GM19463 (cell line): ENCODE results near the gene BBS2.
"Not testable (repeated sequence)": the region's sequence is repeated elsewhere in the genome, so short reads cannot be mapped to it uniquely, and the experiment has no call there.

Source experiments
- ATAC-seq: cut with Tn5 transposase; IDR thresholded peaks from one replicate; pipeline ENCODE4 v1.9.1; 2021; ENCODE audit warnings: mild to moderate bottlenecking, moderate library complexity; ENCODE audit not compliant: unreplicated experiment

Gene BBS2

DNA sequence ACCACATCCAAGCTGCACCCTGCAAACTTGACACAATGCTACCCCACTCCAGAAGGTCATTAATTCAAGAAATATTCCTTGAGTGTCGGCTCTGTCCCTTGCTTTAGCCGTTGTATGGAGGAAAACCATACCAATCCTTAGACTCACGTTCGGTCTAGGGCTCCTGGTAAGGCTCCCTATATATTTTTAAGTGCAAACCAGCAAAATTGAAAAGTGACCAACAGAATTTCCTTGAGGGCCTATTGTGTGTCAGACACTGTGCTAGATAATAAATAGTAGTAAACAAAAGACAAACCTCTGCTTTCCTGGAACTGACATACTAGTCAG, 390 bp upstream of the BBS2 start:
- ATAC-seq: no peak

DNA sequence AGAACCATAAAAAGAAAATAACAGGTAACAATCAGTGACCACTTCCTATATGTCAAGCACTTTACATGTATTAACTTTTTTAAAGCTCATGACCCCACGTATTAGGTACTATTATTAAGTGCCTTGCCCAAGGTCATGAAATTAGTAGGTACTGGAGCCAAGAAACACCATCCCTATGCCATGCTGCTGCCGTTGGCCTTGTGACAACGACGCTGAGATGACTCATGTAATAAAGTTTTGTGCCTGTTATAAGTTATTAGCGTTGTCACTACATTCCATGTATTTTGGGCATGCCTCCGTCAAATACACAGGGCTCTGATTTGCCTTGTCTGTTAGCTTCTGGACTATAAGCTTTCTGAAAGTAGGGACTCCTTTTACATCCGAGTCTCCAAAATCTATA, 1.4 kb downstream of the BBS2 start:
- no peak for ATAC-seq

DNA sequence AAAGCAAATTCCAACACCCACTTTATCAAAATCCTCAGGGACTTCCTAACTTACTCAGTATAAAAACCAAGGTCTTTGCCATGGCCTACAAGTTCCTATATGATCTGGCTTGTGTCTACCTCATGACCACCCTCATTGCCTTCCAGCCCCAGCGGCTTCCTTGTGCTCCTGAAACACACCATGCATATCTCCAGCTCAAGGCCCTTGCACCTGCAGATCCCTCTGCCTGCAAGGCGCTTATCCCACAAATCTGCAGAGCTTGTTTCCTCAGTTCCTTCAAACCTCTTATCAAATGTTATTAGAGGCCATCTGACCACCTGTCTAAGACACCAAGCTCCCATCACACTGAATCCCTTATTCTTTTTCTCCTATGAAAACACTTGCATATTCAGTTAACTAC, 2.6 kb downstream of the BBS2 start:
- no peak for ATAC-seq

DNA sequence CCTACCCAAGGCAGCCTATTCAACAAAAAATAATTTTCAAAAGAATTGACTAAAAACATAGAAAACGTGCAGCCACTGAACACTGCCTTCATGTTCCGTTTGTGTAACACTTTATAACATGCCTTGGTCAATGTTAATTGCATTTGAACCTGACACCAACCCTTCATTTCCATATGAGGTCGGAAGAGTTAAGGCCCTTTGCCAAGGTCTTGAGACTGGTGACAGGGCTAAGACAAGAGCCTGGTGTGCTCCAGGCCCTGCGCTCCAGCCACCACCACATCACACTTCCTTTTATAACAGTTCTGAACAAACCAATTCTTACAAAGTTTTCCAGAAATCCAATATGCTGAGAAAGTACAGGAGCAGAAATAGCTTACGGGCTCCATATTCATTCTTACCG, 4.2 kb downstream of the BBS2 start:
- ATAC-seq: no peak

DNA sequence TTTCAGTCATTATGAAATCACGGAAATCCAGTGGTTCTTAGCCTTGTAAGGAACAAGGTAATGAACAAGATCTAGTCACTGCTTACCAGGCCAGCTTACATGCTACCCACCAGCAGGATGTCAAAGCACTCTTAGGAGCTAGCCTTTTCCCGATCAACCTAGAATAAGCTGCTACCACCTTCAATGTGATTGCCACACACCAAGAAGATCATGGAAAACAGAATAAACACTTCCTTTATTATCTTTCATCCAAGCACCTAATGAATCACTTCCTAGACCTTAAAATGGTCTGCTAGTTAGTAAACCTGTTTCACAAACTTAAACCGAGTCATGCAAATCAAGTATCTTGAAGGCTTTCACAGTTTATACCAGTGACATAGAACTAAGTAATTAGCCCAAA, 5.0 kb downstream of the BBS2 start:
- ATAC-seq: no peak

DNA sequence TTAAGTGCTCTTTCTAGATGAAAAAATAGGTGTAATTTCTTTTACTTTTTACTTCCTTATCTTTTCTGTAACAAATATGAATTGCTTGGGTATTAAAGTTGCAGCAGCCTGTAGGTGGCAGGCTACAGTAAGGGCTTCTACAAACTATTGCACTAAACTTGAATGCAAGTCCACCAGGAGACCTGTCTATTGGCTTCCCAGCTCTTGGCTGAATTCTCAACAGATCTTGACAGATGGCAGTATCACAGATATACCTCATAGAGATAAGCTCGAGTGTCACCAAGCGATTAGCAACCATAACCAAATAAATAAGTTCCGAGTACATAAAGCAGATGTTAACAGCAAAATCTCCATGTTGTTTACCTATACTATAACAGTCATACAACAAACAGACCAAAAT, 5.9 kb downstream of the BBS2 start:
- no peak for ATAC-seq

DNA sequence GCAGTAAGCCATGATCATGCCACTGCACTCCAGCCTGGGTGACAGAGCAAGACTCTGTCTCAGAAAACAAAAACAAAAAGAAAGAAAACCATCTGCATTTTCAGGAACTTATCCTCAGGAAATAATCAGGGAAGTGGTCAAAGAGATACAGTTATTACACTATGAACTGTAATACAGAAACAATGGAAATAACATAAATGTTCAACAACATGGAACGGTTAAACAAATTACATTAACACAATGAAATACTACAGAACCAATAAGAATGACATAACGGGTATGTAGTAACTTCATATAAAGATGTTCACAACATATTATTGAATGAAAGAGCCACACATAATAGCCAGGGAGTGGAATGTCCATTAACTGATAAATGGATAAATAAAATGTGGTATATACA, 6.7 kb downstream of the BBS2 start:
- no peak for ATAC-seq

DNA sequence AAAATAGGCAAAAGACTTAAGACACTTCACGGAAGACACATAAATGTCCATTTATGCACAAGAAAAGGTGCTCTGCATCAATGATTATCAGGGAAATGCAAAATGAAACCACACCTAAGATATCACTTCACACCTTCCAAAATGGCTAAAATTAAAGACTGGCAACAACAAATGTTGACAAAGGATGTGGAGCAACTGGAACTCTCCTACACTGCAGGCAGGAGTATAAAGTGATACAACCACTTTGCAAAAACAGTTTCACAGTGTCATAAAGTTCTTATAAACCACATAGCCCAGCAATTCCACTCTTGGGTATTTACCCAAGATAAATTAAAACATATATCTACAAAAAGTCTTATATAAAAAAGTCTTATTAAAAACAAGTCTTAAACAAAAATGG, 7.8 kb downstream of the BBS2 start:
- ATAC-seq: no peak

DNA sequence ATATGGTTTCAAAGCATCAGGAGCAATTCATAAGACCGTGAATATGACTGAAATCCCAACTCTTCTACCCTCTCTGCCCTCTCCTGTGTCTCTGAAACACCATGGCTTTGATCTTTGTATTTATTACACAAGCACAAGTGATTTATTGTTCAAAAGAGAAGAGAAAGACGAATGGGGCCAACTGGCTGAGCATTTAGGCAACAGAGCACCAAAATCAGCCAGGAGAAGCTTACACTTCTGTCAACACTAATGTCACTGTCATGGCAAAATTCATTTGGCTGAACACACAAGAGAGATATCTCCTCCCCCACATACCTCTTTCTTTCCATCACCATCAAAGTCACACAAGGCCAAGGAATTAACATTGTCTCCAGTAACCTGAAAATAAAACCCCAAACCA, 9.3 kb downstream of the BBS2 start:
- ATAC-seq: no peak

DNA sequence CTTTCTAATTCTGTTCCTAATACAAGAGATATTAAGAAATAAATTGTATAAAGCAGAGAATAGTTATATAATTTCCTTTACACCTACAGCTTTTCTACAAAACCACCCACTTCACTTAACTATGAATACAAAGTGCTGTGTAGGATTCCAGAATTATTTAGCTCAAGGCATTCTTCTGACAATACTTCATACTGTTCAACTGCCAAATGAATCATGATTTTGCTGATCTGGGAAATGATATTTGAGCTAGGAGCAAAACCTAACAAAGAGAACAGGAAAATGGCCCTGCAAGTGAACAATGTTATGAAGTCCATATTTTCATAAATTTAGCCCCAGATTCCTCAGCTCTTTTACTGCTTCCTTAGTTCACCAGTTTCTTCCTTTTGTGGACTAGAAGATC, 12.9 kb downstream of the BBS2 start:
- ATAC-seq: no peak

DNA sequence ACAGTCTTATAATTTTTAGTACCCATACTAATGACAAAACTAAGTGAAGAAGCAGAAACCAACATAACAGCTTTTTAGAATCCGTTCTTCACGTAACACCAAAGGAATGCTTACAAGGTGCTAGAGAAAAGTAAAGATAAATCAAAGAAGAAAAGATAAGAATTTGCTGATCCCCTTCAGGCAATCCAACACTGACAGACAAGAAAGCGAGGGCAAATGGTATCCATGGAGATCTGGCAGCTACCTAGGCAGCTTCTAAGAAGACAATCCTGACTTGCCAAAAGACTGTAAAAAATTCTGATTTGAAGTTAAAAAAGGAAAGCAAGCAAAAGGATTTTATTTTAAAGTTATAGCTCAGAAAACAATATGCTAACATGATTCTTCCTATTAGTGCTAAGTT, 14.6 kb downstream of the BBS2 start:
- ATAC-seq: no peak

DNA sequence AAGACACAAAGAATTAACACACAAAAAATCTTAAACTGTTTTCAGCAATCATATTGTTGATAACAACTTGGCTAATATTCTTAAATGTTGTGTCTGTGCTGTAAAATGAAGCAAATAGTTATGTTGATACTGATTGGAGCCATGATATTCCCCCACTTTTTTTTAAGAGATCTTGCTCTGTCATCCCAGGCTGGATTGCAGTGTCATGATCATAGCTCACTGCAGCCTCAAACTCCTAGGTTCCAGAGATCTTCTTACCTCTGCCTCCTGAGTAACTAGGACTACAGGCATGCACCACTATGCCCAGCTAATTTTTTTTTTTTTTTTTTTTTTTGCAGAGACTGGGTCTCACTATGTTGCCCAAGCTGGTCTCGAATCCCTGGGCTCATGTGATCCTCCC, 26.0 kb downstream of the BBS2 start:
- ATAC-seq: no peak

DNA sequence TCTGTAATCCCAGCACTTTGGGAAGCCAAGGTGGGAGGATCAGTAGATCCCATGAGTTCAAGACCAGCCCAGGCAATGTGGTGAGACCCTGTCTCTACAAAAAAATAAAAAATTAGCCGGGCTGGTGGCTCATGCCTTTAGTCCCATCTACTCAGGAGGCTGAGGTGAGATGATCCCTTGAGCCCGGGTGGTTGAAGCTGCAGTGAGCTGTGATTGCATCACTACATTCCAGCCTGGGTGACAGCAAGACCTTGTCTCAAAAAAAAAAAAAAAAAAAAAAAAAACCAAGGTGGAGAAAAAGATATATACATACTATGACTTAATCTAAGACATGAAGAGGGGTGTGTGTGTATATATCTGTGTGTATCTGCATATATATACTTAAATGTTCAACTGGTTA, 26.7 kb downstream of the BBS2 start:
- ATAC-seq: no peak

DNA sequence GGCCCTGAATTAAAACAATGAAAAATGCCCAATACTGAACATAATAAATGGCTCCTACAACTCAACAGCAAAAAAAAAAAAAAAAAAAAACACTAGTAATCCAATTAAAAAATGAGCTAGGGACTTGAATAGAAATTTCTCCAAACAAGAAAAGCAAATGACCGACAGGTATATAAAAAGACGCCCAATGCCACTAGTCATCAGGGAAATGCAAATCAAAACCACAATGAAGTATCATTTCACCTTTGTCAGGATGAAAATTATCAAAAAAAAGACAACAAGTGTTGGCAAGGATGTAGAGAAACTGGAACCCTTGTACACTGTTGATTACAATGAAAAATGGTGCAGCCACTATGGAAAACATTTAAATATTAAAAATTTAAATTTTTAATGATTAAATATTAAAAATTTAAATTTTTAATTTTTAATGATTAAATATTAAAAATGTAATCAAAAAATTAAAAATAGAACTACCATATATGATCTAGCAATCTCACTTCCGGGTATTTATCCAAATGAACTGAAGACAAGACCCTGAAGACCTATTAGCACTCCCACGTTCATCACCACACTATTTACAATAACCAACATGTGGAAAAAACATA, 28.1 kb downstream of the BBS2 start:
- no peak for ATAC-seq

DNA sequence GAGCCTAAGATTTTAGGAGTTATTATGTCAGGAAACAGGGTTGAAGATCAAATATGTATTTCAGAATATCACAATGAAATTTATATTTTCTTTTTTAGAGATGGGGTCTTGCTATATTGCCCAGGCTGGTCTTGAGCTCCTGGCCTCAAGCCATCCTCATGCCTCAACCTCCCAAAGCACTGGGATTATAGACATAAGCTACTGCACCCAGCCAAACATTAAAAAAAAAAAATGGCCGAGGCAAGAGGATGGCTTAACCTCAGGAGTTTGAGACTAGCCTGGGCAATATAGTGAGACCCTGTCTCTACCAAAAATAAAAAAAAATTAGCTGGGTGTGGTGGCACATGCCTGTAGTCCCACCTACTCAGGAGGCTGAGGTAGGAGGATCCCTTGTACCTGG, 31.0 kb downstream of the BBS2 start:
- not testable (repeated sequence) for ATAC-seq

DNA sequence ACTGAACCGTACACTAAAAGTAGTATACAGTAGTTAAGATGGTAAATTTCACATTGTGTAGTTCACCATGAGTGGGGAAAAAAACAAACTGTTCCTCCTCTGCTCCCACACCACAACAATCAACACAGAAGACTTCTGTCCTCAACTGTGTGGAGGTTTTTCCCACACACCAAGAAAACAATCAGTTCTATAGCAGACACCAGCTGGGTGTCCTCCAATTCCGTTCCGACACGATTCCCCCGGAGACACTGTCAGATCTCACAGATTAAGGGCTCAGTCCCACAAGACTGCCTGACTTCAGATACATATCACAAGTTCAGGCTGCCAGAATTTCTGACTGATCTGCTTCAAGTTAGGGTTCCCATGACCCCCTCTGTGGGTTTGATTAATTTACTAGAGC, 31.8 kb downstream of the BBS2 start:
- no peak for ATAC-seq

DNA sequence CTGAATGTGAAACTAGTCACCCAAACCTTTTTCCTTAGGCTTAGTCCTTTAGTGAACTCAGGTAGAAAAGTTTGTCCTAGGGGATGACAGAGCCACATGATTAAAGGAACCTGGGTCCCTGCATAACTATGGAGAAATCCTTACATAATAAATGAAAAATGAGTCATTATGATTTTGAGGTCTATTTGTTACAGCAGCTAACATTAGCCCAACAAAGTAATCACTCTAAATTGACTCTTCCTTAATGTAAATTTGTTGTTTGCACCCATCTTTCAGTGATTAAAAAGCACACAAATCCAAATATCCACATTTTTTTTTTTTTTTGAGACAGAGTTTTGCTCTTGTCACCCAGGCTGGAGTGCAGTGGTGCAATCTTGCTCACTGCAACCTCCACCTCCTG, 36.4 kb downstream of the BBS2 start:
- no peak for ATAC-seq

DNA sequence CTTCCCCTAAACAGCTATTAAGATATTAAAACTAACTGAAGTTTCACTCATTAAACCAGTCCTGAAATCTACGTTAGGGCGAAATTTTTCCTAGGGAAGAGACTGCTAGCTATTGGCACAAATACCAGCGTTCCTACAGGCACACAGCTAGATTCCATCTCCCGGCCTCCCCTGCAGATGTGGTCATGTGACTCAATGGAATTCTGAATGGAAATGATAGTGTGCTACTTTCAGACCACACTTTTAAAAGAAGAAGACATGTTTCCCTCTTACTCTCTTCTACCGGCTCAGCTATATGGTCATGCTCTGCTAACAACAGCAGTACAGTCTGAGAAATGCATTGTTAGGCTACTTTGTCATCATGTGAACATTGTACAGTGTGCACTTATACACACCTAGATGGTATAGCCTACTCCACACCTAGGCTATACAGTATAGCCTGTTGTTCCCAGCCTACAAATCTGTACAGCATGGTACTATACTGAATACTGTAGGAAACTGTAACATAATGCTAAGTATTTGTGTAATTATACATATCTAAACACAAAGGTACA, 37.1 kb downstream of the BBS2 start:
- no peak for ATAC-seq

DNA sequence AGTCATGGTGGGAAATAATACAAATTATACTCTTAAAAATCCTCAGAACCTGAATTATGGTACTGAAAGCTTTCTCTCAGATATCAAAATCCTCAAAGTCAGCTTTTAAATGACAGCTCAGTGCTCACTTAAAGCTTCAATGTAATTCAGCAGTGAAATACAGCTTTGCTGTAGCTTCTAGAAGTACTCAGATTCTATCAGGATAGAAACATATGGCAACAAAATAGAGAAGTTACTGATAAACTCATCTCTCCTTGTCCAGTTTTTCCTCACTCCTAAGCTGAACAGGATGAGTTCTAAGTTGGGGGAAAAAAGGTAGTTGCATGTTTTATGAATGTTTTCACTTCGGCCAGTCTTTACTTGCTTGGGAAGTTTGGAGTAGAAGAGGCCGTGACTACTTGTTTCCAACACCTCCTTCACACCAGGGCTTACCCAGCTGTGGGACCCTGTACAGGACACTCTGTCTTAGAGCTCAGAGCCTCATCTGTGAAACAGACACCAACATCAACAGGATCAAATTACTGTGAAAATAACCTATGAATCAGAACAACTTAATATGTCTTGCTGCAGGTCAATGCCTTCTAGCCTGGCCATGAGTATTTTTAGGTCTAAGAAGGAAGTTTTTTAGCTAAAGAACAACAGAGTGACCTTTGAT, 38.2 kb downstream of the BBS2 start:
- no peak for ATAC-seq

DNA sequence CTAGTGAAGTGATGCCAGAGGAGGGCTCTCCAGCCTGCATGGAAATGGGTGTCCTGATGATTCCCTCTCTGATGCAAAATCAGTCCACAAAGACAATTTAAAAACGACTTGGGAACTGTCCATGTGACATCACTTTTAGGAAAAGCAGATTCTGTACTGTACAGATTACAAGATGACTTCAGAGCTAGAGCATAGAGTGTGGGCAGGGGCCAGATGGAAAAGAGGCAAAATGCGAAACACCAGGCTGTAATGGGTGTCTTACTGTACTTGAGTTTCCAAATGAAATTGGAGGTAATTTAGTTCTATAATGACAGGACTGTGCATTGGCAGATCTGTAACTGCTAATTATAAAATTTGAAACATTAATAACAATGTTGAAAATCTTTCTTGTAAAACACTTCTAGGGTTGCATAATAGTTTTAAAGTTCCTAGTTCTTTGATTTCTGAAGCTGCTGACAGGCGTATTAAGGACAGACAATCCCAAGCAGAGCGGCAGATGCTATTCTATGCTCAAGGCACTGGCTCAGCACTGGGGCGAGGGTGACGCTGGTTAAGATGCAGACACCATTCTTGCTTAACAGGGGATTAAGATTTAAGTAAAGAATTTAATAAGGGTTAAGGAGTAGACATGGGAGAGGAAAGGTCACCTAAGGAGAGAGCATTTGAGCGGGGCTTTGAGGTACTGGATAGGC, 38.9 kb downstream of the BBS2 start:
- ATAC-seq: no peak

DNA sequence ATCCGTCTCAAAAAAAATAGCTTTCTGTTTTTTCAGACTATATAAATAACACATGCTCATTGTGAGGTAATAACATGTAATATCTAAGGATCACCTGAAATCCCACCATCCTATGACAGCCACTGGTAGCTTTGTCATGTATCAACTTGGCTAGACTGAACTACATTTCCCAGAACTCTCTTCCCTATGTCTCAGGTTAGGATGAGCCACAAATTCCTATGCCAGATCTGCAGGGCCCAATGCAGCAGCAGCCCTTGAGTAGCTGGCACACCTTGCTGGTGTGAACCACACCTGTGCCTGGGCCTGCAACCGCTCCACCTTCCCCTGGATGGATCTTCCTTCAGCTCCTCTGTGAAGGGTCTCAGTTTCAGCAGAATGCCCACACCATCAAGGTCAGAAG, 40.4 kb downstream of the BBS2 start:
- no peak for ATAC-seq

DNA sequence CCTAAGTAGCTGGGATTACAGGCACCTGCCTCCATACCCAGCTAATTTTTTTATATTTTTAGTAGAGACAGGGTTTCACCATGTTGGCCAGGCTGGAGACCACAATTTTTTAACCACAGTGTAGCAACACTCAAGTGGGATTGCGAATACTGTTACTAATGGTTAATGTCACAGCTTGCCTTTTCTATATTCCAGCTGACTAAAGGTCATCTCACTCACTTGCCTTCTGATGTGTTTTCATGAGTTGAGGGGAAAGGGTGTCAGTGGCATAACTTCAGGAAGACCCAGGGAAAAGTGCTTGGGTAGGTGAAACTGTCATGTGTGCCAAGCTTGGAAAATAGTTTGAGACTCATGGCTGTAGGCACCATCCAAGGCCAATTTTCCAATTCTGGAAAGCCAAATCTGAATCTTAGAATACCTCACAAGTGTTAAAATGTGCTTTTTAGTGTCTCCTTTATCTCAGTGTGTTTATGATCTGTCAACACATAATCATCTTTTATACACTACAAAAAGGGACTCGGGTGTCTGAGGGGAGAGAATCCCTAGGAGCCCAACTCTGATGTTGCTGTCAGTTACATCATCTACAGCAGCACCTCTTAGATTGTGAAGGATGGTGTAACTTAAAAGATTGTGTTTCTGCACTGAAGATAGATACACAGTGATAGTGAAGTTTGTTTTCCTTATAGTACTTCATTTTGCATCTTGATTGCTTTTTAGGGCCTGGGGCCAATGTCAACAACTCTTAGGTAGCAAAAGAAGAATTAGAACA, 41.4 kb downstream of the BBS2 start:
- ATAC-seq: no peak
